ENCODE results near the gene UBE3B.

UBE3B gene

DNA sequence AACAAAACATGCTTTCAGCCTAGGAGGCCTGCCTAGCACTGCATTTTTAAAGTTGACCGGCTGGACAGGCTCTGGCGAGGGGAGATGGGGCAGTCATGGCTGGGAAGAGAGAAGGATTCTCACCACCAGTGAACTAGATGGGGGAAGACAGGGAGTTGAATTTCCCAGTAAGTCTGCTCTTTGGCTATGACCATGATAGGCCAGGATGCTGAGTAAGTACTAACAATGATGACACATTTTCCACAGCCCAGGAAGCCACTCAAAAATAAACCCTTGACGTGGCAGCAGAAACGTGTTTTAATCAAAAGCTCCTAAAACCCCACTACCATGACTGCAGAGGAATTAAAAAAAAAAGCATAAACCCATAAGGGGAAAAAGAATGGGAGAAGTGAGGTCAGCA is 19.3 kb upstream of the UBE3B start:
- no peak for TF ChIP-seq EZH2phosphoT487 (IDR thresholded peaks at IDR 0.05; ENCODE audit: borderline replicate concordance)
- TF ChIP-seq, protein P1, sequence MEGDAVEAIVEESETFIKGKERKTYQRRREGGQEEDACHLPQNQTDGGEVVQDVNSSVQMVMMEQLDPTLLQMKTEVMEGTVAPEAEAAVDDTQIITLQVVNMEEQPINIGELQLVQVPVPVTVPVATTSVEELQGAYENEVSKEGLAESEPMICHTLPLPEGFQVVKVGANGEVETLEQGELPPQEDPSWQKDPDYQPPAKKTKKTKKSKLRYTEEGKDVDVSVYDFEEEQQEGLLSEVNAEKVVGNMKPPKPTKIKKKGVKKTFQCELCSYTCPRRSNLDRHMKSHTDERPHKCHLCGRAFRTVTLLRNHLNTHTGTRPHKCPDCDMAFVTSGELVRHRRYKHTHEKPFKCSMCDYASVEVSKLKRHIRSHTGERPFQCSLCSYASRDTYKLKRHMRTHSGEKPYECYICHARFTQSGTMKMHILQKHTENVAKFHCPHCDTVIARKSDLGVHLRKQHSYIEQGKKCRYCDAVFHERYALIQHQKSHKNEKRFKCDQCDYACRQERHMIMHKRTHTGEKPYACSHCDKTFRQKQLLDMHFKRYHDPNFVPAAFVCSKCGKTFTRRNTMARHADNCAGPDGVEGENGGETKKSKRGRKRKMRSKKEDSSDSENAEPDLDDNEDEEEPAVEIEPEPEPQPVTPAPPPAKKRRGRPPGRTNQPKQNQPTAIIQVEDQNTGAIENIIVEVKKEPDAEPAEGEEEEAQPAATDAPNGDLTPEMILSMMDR (conservative IDR thresholded peaks at IDR 0.05; ENCODE audit: low read length), result no peak
- Histone ChIP-seq H3K9ac (ENCODE audit: low read depth, low read length, poor library complexity, severe bottlenecking) (no peak overlapping the region), H3K4me1 (ENCODE audit: insufficient read depth, low read length, poor library complexity, severe bottlenecking) (peaks cover 3% of the 10 kb centered on the region), H3K9me3 (ENCODE audit: insufficient read depth, low read depth, low read length) (no peaks in the 10 kb centered on the region), H3K4me2 (ENCODE audit: low read depth, low read length, poor library complexity, severe bottlenecking) (no peak overlapping the region), H3F3A (ENCODE audit: low read depth) (no peaks in the 10 kb centered on the region), H3K9me2 (replicated peaks; ENCODE audit: low read depth, low read length) (no peaks in the 10 kb centered on the region), H2AFZ (ENCODE audit: low read length) (no peak overlapping the region), H3K36me3 (ENCODE audit: insufficient read depth, low read length) (peaks cover 74% of the 10 kb centered on the region), H3K27me3 (ENCODE audit: insufficient read depth, low read length, poor library complexity, severe bottlenecking) (no peaks in the 10 kb centered on the region), H4K20me1 (ENCODE audit: insufficient read depth, low read length, poor library complexity, severe bottlenecking) (peaks cover 8% of the 10 kb centered on the region), H3K4me3 (ENCODE audit: low read length, poor library complexity, severe bottlenecking) (no peak overlapping the region), H3K79me2 (ENCODE audit: insufficient read depth, low read length) (peaks cover 29% of the 10 kb centered on the region; the same call in 1 of the 2 replicates)

DNA sequence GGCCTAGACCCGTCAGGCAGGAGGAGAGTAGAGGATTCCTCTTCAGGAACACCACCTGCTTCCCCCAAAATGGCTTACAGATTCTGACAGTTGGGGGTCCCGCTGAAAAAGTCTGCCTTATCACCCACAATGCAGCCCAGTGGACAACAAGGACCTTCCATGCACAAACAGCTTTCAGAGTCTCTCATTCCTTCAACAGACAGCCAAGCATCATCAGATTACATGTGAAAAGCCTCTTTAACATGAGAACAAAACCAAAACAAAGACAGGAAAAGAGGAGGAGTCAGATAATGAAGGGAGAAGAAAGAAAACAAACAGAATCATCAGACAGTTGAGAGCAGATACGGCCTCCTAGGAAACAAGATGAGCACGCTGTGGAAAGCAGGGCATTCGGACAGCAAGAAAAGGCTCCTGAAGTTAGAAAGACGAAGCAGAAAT is 18.6 kb upstream of the UBE3B start:
- peaks cover 3% of the 10 kb centered on the region for H3K4me1 ChIP-seq (ENCODE audit: insufficient read depth, low read length, poor library complexity, severe bottlenecking)

DNA sequence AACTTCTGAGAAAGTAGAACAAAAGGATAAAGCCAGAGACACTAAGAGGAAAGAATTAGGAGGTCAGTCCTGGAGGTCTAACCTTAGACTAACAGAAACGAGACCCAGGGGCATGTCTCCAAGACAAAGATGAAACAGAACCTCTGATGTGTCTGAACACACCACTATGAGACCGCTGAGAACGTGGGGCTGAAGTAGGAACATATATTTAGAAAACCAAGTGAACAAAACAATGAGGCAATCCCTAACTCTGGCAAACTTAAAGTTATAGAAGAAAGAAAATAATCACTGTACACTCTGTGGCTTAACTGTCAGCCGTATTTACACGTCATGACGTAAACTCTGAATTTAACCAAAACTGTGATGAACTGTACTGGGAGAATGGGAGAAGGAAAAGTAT is 18.2 kb upstream of the UBE3B start:
- Histone ChIP-seq H3K9ac (ENCODE audit: low read depth, low read length, poor library complexity, severe bottlenecking) (no peak overlapping the region), H3K4me2 (ENCODE audit: low read depth, low read length, poor library complexity, severe bottlenecking) (no peak overlapping the region), H3K36me3 (ENCODE audit: insufficient read depth, low read length) (peaks cover 62% of the 10 kb centered on the region; the same call in 1 of the 2 replicates), H4K20me1 (ENCODE audit: insufficient read depth, low read length, poor library complexity, severe bottlenecking) (peaks cover 8% of the 10 kb centered on the region), H2AFZ (ENCODE audit: low read length) (no peak overlapping the region), H3K9me3 (ENCODE audit: insufficient read depth, low read depth, low read length) (no peaks in the 10 kb centered on the region), H3F3A (ENCODE audit: low read depth) (no peaks in the 10 kb centered on the region), H3K9me2 (replicated peaks; ENCODE audit: low read depth, low read length) (no peaks in the 10 kb centered on the region), H3K79me2 (ENCODE audit: insufficient read depth, low read length) (peaks cover 30% of the 10 kb centered on the region; the same call in 1 of the 2 replicates), H3K4me1 (ENCODE audit: insufficient read depth, low read length, poor library complexity, severe bottlenecking) (peaks cover 3% of the 10 kb centered on the region), H3K27me3 (ENCODE audit: insufficient read depth, low read length, poor library complexity, severe bottlenecking) (no peaks in the 10 kb centered on the region), H3K4me3 (ENCODE audit: low read length, poor library complexity, severe bottlenecking) (no peak overlapping the region)
- TF ChIP-seq EZH2phosphoT487 (IDR thresholded peaks at IDR 0.05; ENCODE audit: borderline replicate concordance), result no peak
- TF ChIP-seq, protein P1 (conservative IDR thresholded peaks at IDR 0.05; ENCODE audit: low read length), result no peak

More for the DNA sequence above, 18.6 kb upstream of the UBE3B start:
- Histone ChIP-seq H3K36me3 (ENCODE audit: insufficient read depth, low read length) (peaks cover 66% of the 10 kb centered on the region), H3F3A (ENCODE audit: low read depth) (no peaks in the 10 kb centered on the region), H3K79me2 (ENCODE audit: insufficient read depth, low read length) (peaks cover 30% of the 10 kb centered on the region; the same call in 1 of the 2 replicates), H3K9me3 (ENCODE audit: insufficient read depth, low read depth, low read length) (no peaks in the 10 kb centered on the region), H3K27me3 (ENCODE audit: insufficient read depth, low read length, poor library complexity, severe bottlenecking) (no peaks in the 10 kb centered on the region), H3K9me2 (replicated peaks; ENCODE audit: low read depth, low read length) (no peaks in the 10 kb centered on the region), H3K9ac (ENCODE audit: low read depth, low read length, poor library complexity, severe bottlenecking) (no peak overlapping the region), H3K4me2 (ENCODE audit: low read depth, low read length, poor library complexity, severe bottlenecking) (no peak overlapping the region), H3K4me3 (ENCODE audit: low read length, poor library complexity, severe bottlenecking) (no peak overlapping the region), H2AFZ (ENCODE audit: low read length) (no peak overlapping the region), H4K20me1 (ENCODE audit: insufficient read depth, low read length, poor library complexity, severe bottlenecking) (peaks cover 8% of the 10 kb centered on the region)
- TF ChIP-seq EZH2phosphoT487 (IDR thresholded peaks at IDR 0.05; ENCODE audit: borderline replicate concordance), result no peak
- TF ChIP-seq, protein P1 (conservative IDR thresholded peaks at IDR 0.05; ENCODE audit: low read length), result no peak
